HG02678 (cell line): ENCODE results near the gene NCAM2.

Experiments
- ATAC-seq: cut with Tn5 transposase; IDR thresholded peaks from one replicate; pipeline ENCODE4 v1.9.1; 2021; ENCODE audit warnings: mild to moderate bottlenecking, moderate library complexity; ENCODE audit not compliant: unreplicated experiment

The NCAM2 gene

DNA sequence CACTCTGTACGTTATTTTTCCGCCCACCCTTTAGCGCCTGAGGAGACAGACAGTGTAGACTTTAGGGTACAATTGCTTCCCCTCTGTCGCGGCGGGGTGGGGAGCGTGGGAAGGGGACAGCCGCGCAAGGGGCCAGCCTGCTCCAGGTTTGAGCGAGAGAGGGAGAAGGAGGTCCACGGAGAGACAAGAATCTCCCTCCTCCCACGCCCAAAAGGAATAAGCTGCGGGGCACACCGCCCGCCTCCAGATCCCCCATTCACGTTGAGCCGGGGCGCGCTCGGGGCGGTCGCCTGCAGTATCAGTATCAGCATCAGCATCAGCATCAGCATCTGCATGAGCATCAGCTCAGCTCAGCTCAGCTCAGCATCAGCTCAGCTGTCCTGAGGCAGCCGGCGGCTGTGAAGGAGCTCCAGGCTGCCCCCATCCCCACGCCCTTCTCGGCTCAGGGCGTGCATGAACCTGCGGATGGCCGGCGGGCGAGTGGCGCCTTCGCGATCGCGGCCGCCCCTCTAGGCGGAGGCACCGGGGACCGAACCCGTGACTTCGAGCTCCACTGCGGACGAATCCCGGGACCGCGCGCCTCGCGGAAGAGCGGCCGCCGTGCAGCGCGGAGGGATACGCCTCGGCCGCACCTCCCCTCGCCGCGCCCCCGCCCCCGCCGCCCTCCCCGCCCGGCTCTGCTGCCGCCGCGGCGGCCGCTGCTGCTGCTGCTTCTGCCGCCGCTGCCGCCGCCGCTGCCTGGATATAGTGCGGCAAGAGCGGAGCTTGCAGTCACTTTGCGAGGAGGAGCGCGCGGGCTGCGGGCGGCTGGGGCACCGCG is at the start of gene NCAM2:
Gene NCAM2, plus strand, starts transcription at position 774 of the 820 bp plus-strand sequence.
- peak; percentile 71 for ATAC-seq

- ATAC-seq: no peak
Measured at GRCh38 chr21:20949884-20950283, 48.3 kb upstream of the NCAM2 start.

- ATAC-seq: no peak
Measured at GRCh38 chr21:20965816-20966215, 32.4 kb upstream of the NCAM2 start.

- ATAC-seq: no peak
Measured at GRCh38 chr21:20968391-20968790, 29.8 kb upstream of the NCAM2 start.

DNA sequence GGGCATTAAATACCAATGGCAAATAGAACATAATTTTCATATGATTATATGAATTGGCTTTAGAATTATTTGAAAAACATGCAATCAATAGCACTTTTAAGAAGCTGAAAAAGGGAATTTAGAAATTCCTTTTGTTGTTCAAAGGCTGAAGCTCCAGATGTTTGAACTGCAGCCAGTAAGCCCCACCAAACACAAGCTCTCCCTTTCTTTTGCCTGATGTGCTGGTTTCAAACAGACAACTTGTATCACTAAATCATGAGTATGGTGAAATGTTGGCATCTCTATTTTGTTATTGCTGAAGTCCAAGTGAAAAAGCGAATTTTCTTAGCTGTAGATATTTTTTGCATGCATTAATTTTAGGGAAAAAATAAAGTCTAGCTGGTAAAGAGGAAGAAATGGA is 27.5 kb upstream of the NCAM2 start:
- no peak for ATAC-seq

DNA sequence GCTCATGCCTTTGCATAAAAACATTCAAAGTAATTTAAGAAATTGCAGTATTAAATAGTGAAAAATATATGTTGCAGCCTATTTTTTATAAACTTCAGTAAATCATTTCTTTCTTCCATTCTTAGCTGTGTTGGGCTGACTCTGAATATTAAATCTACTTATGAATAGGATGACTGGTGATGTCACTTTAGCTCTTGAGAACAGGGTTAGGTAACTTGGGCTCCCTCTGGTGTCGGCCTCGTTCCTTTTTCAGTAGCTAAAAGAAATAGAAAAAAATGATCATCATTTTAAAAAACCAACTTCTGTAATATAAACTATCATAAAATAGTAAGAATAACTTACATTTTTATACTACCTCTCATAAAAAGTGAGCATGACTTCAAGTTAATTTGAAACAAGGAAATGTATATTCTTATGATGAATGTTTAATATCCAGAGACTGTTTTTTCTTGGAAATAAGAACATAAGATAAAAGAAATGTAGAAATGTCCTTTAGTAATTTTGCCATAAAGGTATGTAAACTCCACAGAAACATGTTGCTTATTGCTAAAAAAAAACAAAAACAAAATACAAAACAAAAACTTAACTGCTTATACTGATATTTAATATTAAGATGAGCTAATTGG is 26.8 kb upstream of the NCAM2 start:
- ATAC-seq: no peak

DNA sequence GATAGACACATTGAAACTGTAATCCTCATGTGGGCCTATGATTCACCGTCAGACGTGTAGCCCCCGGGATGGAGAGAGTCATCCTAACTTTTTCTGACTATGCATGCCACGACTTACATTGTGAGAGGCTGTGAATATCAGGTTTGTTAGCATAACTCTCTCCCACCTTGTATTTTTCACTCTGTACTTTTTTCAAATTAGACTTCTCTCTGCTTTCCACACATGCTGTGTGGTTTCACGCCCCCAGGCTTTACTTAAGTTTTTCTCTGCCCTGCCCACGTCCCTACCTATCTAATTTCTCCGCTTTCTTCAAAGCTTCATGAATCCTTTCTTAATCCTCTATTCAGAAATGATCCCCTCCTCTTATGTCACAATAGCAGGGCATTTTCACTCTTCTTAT is 3.4 kb upstream of the NCAM2 start:
- no peak for ATAC-seq

DNA sequence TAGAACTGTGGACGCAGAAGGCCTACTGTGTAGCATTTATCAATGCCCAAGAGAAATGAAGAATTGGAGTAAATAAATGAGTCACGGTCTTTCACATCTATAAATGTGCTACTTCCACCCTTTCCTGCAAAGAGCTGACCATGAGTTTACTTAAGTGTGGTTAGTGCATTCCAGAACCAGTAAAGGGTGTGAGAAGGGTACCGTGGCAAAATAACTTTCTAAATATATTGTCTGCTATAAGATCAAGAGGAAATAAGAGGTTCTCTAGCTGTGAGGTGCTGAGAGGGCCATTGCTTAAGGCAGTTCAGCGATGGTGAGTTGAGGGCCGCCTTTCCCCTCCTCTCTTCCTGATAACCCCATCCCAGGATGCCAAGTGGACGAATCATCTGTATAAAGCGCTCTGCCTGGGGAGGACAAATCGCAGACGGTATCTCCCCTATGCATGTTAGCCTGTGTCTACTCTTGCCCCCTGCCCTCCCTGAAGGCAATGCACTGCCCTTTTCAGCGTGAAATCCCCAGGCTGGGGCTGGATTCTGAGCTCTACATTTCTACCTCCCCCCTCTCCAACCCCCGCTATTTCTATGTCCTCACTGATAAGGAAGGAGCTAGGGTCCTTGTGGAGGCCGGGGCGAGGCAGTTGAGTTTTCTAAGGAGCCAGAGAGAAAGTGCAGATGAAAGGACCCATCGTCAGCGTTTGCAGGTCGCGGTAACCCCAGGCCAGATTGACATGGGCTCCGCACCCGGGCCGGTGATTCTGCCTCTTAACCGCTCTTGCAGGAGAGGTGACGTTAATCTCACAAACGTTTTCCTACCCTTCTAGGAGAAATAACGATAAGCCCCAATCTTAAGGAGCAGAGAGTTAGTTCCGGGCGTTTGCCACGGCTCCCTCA is 1.5 kb upstream of the NCAM2 start:
- ATAC-seq: no peak

DNA sequence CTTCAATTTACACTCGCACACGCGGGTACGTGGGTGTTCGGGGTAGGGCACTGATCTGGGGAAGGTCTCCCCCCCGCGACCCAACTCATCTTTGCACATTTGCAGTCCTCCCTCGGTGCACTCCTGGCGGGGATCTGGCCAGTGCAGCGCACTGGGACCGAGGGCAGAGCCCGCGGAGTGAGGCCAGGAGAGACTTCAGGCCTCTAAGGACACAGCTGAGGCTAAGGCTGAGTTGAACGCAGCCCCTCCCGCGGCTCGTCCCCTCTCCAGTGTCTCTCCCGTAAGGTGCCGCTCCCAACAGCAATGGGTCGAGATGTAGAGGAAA is 936 bp upstream of the NCAM2 start:
- no peak for ATAC-seq

- no peak for ATAC-seq
Measured at GRCh38 chr21:20998456-20998789, 214 bp downstream of the NCAM2 start.

DNA sequence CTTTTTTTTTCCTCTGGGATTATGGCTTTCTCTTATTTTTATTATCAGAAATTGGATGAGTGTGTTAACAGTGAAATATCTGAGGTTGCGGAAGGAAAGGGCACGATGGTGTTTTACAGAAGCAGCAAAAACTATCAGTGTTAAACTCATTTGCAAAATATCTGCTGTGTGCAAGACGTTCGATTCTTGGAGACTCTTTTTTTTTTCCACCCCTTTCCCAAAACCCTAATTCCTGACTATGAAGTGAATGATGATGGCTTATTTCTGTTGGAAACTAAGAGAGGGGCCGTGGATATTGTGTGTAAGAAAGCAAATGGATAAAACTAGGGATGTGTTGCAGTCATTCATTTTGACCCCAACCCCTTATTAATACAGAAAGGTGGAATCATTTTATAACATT is 677 bp downstream of the NCAM2 start:
- ATAC-seq: no peak

DNA sequence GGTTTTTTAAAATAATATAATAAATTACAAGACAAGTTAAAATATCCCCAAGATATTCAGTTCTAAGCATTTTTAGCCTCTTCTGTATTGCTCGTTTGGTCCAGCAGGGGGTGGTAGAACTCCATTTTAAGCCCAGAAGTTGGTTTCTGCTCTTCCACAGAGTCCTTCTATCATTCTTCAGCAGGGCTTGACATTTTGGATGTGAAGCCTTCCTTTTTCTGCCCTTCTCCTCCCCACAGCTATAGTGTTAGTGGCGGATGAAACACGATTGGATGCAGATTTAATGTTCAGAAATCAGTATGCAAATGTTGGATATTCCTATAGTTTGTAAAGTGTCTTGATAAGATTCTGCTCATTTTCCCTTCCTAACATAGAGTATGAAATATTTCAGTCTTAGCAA is 1.4 kb downstream of the NCAM2 start:
- peak; percentile 33 for ATAC-seq

DNA sequence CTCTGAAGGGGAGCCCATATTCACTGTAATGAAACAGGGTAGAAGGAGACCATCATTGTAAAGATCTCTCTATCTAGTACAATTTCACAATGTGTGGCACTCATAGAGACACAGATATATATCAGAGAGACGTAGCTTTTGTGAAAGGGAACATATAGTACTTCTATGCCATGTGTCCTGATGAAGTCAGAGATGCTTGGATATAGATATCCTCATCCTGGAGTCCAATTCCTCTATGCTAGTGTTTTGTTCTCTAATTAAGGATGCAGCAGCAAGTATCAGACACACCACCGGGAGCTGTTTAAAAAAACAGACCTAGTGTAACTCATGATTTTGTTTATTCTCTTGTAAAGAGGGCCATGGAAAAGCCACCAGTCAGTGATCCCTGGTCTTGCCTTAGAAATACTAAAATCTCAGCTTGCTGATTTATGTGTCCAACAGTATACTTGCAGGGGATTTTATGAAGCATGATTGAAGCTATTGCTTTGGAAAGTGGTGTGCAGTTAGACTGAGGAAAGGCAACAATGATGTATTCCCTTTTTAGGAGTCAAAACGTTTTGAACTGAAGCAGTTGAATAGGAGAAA is 2.5 kb downstream of the NCAM2 start:
- no peak for ATAC-seq

DNA sequence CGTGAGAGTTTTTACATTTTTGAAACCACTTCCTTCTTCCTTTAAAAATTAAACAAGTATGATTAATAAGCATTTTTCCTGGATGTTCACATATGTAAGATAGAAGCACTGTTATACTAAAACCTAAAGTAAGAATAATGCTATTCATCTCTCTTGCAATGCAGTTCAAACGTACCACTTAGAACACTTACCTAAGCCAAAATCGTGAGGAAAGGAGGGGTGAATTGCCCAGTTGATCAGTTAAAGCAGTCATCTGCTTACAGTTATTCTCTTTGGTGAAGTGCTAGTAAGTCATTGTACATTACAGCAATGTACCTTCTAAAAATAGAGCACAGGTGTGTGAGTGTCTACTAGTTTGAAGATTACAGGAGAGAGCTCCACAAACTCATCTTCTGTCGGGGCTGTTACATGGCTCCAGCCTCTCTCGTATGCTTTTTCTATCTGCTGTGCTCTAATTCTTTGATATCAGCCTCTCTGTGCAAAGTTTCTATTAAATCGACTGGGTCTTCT is 3.4 kb downstream of the NCAM2 start:
- ATAC-seq: no peak

GRCh38 chr21:21002153-21002552 is 3.9 kb downstream of the NCAM2 start:
- no peak for ATAC-seq

DNA sequence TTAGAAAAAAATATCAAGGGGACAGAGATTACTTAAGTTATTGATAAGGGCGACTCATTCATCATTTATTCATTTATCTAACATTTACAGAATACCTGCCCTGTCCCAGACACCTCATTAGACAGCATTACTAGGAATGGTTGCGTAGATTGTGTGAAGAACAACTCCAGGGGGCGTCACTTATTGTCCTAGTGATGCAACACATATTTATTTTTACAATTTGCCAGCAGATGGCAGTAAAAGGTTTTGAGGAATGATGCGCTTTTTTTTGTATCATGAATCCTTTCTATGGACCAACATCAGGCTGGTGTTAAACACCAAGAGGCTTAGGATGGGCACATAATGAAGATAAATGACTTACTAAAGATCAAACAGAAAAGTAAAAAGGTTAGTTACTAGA is 5.5 kb downstream of the NCAM2 start:
- ATAC-seq: no peak

GRCh38 chr21:21007606-21008005 is 9.4 kb downstream of the NCAM2 start:
- ATAC-seq: no peak

GRCh38 chr21:21010228-21010627 is 12.0 kb downstream of the NCAM2 start:
- no peak for ATAC-seq

- ATAC-seq: no peak
Measured at GRCh38 chr21:21010698-21011097, 12.5 kb downstream of the NCAM2 start.

DNA sequence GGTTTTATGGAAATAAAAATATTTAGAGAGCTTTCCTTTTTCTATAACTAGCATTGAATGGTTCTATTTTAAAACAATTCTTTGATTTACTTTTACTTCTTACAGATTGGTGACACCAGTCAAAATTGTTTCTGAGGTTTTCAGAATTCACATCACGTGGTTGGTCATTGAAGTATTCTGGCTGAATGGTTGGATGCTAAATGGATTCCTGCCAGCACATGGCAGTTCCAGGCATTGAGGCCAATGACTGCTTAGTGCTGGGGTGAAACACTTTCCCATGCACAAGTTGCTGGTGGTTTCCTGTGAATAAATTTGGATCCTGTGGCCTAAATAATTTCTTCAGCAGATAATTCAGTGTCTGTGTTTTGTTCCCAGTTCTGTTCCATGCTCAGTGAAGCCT is 20.6 kb downstream of the NCAM2 start:
- ATAC-seq: no peak

DNA sequence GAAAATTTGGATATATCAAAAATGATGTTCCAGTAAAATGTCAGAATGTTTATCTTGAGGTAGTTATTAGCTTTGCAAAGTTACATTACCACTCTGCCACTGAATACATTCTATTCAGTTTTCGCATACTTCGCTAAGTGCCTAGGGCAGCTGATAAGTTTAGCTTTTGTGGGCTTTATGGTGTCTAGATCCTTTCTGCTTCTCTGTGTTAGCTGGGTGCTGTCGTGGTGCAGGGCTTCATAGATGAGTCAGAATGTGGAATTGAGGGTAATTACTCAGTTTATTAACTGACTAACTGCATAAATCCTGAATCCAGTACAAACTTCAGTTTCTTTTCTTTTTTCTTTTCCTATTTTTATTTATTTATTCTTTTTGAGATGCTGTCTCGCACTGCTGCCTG is 21.5 kb downstream of the NCAM2 start:
- ATAC-seq: no peak
